ENCODE measurements around the gene C2orf68.
A peak's percentile ranks its signal among the peaks of the same experiment; 100 is the strongest.
"Not testable (repeated sequence)": the region's sequence is repeated elsewhere in the genome, so short reads cannot be mapped to it uniquely, and the experiment has no call there.

C2orf68 gene

DNA sequence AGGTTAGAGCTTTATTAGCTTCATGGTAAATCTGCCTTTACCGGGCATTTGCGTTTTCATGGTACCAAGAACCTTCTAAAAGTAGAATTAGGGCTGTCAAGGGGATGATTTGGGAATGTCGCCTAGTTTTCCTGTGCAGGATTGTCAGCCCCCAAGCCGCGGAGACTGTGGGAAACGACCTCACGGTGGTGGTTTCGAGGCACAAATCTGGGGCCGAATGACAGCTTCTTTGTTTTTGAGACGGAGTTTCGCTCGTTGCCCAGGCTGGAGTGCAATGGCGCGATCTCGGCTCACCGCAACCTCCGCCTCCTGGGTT lies 3.5 kb upstream of the C2orf68 start:
- no peak for TF ChIP-seq JUND (IDR thresholded peaks at IDR 0.05; ENCODE audit: low read depth)
- DNase-seq (ENCODE audit: low read depth in 1 of 2, low spot score in 1 of 2), result no peak
- in situ Hi-C loops (cut with HindIII; ENCODE audit: low pct_unique_long_range_greater_than_20kb, low sequenced_read_pairs), result no loop called here

DNA sequence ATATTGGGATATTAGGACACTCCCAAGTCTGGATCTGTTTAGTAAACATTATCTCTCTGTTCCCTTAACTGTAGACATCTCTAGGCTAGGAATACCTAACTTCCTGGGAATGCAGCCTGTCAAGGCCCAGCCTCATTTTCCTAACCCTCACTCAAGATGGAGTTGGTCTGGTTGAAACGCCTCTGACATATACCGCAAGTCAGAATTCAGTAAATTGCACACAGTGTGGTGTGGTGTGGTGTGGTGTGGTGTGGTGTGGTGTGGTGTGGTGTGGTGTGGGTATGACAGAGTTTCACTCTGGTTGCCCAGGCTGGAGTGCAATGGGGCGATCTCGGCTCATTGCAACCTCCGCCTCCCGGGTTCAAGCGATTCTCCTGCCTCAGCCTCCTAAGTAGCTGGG lies 2.9 kb upstream of the C2orf68 start:
- DNase-seq (ENCODE audit: low read depth in 1 of 2, low spot score in 1 of 2); in situ Hi-C loops (cut with HindIII; ENCODE audit: low pct_unique_long_range_greater_than_20kb, low sequenced_read_pairs): not testable (repeated sequence)

DNA sequence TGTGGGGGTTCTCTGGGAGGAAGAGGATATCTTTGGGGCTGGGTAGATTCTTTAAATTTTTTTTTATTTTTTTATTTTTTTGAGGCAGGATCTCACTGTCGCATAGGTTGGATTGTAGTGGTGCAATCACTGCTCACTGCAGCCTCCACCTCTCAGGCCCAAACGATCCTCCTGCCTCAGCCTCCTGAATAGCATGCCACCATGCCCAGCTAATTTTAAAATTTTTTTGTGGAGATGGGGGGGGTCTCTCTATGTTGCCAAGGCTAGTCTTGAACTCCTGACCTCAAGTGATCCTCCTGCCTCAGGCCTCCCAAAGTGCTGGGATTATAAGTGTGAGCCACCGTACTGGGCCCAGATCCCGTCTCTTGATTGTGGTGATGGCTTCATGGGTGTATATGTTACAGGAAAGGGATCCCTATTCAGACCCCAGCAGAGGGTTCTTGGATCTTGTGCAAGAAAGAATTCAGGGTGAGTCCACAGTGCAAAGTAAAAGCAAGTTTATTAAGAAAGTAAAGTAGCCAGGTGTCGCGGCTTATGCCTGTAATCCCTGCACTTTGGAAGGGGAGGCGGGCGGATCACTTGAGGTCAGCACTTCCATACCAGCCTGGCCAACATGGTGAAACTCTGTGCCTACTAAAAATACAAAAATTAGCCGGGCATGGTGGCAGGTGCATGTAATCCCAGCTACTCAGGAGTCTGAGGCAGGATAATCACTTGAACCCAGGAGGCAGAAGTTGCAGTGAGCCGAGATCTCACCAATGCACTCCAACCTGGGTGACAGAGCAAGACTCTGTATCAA lies 2.0 kb upstream of the C2orf68 start:
- in situ Hi-C loops (cut with HindIII; ENCODE audit: low pct_unique_long_range_greater_than_20kb, low sequenced_read_pairs), result no loop called here
- no peak for DNase-seq (ENCODE audit: low read depth in 1 of 2, low spot score in 1 of 2)
- no peak for TF ChIP-seq JUND (IDR thresholded peaks at IDR 0.05; ENCODE audit: low read depth)

- in situ Hi-C loops (cut with HindIII; ENCODE audit: low pct_unique_long_range_greater_than_20kb, low sequenced_read_pairs), result no loop called here
- DNase-seq (ENCODE audit: low read depth in 1 of 2, low spot score in 1 of 2), result no peak
- no peak for TF ChIP-seq JUND (IDR thresholded peaks at IDR 0.05; ENCODE audit: low read depth)
These were observed 605 bp downstream of the C2orf68 start for GRCh38 chr2:85611217-85611704.

- DNase-seq (ENCODE audit: low read depth in 1 of 2, low spot score in 1 of 2), result no peak
- in situ Hi-C loops (cut with HindIII; ENCODE audit: low pct_unique_long_range_greater_than_20kb, low sequenced_read_pairs), result no loop called here
- TF ChIP-seq JUND (IDR thresholded peaks at IDR 0.05; ENCODE audit: low read depth), result no peak
These were observed 4.3 kb downstream of the C2orf68 start for GRCh38 chr2:85607268-85608215.

- TF ChIP-seq JUND (IDR thresholded peaks at IDR 0.05; ENCODE audit: low read depth), result no peak
- in situ Hi-C loops (cut with HindIII; ENCODE audit: low pct_unique_long_range_greater_than_20kb, low sequenced_read_pairs), result no loop called here
- no peak for DNase-seq (ENCODE audit: low read depth in 1 of 2, low spot score in 1 of 2)
These were observed 5.8 kb downstream of the C2orf68 start for GRCh38 chr2:85606116-85606455.

GRCh38 chr2:85605406-85606115 lies 6.3 kb downstream of the C2orf68 start:
- no peak for TF ChIP-seq JUND (IDR thresholded peaks at IDR 0.05; ENCODE audit: low read depth)
- DNase-seq (ENCODE audit: low read depth in 1 of 2, low spot score in 1 of 2), result no peak
- in situ Hi-C loops (cut with HindIII; ENCODE audit: low pct_unique_long_range_greater_than_20kb, low sequenced_read_pairs), result no loop called here

GRCh38 chr2:85604568-85605339 lies 7.1 kb downstream of the C2orf68 start:
- no peak for TF ChIP-seq JUND (IDR thresholded peaks at IDR 0.05; ENCODE audit: low read depth)
- in situ Hi-C loops (cut with HindIII; ENCODE audit: low pct_unique_long_range_greater_than_20kb, low sequenced_read_pairs), result no loop called here
- peak in 1 of 2 experiments; percentile 48 for DNase-seq (ENCODE audit: low read depth in 1 of 2, low spot score in 1 of 2)

- in situ Hi-C loops (cut with HindIII; ENCODE audit: low pct_unique_long_range_greater_than_20kb, low sequenced_read_pairs); DNase-seq (ENCODE audit: low read depth in 1 of 2, low spot score in 1 of 2): not testable (repeated sequence)
These were observed 7.8 kb downstream of the C2orf68 start for GRCh38 chr2:85604133-85604444.

- in situ Hi-C loops (cut with HindIII; ENCODE audit: low pct_unique_long_range_greater_than_20kb, low sequenced_read_pairs), result no loop called here
- peak; percentile 61 to 93 for DNase-seq (ENCODE audit: low read depth in 1 of 2, low spot score in 1 of 2)
- TF ChIP-seq JUND (IDR thresholded peaks at IDR 0.05; ENCODE audit: low read depth), result no peak
These were observed 9.2 kb downstream of the C2orf68 start, which contains the start of gene TMEM150A for GRCh38 chr2:85602476-85603234. TSS of gene TMEM150A (minus strand) at chr2:85602698. CDS start at chr2:85601948, 750 bp downstream.

DNA sequence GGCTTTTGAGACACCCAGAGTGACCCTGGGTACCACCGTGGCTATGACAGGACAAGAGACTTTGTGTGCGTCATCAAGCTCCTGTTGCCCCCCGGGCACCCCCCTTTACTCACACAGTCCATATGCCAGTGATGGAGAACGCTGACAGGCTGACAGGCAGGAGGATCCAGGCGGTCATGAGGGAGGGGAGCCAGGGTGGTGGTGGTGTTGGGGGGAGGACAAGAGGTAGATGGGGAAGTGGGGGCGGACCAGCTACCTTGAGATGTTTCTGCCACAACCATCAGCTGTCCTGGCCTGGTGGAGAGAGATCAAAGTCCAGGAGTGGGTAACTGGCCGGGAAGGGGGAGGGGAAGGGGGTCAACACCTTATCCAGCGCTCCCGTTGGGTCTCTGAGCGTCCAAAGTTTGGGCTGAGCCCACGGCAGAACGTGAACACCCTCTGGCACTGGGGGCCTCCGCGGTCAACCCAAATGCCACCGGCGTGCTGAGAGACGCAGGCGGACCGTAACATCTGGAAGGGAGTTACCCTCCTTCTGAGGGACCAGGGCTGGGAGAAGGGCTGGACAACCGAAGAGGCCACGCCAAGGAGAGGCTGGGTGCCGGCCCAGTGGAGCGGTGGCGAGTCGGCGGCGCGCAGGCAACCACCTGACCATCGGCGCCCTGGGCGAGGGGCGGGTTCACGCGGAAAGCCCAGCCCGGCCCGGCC lies 9.9 kb downstream of the C2orf68 start:
- in situ Hi-C loops (cut with HindIII; ENCODE audit: low pct_unique_long_range_greater_than_20kb, low sequenced_read_pairs), result no loop called here
- TF ChIP-seq JUND (IDR thresholded peaks at IDR 0.05; ENCODE audit: low read depth), result no peak
- peak in 1 of 2 experiments; percentile 68 for DNase-seq (ENCODE audit: low read depth in 1 of 2, low spot score in 1 of 2)
